ENCODE results near the gene FER1L5. TPM values are rescaled to one million over a fixed set of nuclear protein-coding genes. Genes with fewer than 3 reads are reported as not detected.
"Not testable (repeated sequence)": the region's sequence is repeated elsewhere in the genome, so short reads cannot be mapped to it uniquely, and the experiment has no call there.

The FER1L5 gene
- total RNA-seq, 2 experiments from 2014 or later: not detected

DNA sequence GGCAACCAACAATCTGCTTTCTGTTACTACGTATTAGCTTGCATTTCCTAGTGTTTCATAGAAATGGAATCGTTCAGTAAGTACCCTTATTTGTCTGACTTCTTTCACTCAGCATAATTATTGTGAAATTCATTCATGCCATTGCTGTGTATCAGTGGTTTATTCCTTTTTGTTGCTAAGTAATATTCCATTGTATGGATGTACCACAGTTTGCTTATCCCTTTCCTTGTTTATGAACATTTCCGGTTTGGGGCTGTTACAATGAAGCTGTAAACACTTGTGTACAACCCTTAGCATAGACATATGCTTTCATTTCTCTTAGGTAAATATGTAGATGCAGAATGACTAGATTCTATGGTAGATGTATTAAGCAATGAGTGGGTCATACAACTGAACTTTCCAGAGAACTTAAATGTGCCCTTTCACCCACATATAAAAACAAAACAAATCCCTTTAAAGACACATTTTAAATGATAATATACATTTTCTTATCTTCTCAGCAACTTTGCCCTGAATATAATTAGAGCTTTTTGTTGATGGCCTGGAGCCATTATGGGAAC lies 21.9 kb downstream of the FER1L5 start:
- Histone ChIP-seq H3K4me3 (ENCODE audit: low read depth, low read length, poor library complexity, severe bottlenecking) (no peak overlapping the region), H4K20me1 (ENCODE audit: insufficient read depth, low read length) (no peaks in the 10 kb centered on the region), H3K9me2 (ENCODE audit: insufficient read depth, low read length) (no peaks in the 10 kb centered on the region), H3K4me1 (ENCODE audit: insufficient read depth, low read length, poor library complexity, severe bottlenecking) (no peaks in the 10 kb centered on the region), H3K79me2 (ENCODE audit: insufficient read depth, low read depth, low read length) (no peaks in the 10 kb centered on the region), H3K9me3 (ENCODE audit: low read length) (no peaks in the 10 kb centered on the region), H3K27ac (ENCODE audit: low read depth, low read length, poor library complexity, severe bottlenecking) (no peak overlapping the region), H3K36me3 (ENCODE audit: insufficient read depth, low read length) (no peaks in the 10 kb centered on the region), H2AFZ (ENCODE audit: low read length) (no peak overlapping the region), H3K4me2 (ENCODE audit: low read length) (no peak overlapping the region)
- ChIA-PET POLR2A (interaction anchor here (0.5 kb wide), 1 partner anchor 36 kb away, joined by 3 read pairs; no protein-coding TSS in a partner anchor), CTCF (ENCODE audit: unreplicated experiment) (no interaction called here)
- no peak for DNase-seq (ENCODE audit: low spot score)
- BruUV-seq (replicated peaks): no TSS peak
- intact Hi-C loops (cut with micrococcal nuclease; ENCODE audit: unreplicated experiment): no loop called here
- TF ChIP-seq, protein P1, sequence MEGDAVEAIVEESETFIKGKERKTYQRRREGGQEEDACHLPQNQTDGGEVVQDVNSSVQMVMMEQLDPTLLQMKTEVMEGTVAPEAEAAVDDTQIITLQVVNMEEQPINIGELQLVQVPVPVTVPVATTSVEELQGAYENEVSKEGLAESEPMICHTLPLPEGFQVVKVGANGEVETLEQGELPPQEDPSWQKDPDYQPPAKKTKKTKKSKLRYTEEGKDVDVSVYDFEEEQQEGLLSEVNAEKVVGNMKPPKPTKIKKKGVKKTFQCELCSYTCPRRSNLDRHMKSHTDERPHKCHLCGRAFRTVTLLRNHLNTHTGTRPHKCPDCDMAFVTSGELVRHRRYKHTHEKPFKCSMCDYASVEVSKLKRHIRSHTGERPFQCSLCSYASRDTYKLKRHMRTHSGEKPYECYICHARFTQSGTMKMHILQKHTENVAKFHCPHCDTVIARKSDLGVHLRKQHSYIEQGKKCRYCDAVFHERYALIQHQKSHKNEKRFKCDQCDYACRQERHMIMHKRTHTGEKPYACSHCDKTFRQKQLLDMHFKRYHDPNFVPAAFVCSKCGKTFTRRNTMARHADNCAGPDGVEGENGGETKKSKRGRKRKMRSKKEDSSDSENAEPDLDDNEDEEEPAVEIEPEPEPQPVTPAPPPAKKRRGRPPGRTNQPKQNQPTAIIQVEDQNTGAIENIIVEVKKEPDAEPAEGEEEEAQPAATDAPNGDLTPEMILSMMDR (conservative IDR thresholded peaks at IDR 0.05; ENCODE audit: low read length): no peak
- no peak for TF ChIP-seq EZH2phosphoT487 (IDR thresholded peaks at IDR 0.05; ENCODE audit: borderline replicate concordance, low read depth, low read length)

DNA sequence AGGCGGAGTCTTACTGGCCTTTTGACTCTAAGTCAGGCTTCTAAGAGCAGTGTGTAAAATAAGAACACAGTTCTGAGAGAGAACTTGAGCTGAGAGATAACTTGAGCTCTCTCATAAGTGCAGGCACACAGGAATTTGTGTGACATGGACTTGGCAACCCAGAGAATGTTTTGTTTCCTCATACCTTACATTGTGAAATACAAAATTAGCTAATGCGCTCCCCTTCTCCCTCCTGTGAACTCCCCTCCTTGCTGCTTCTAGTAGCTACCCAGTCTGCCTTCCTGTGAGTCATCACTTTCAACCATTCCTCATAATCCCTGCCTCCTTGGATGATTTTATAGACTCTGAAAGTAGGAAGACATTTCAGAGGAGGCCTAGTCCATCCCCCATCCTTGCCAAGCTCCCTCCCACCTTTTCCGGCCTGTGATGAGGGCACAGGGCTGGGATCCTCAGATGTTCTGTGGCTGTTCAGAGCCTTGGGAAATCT lies 22.6 kb downstream of the FER1L5 start:
- no peak for DNase-seq (ENCODE audit: low spot score)
- intact Hi-C loops (cut with micrococcal nuclease; ENCODE audit: unreplicated experiment): no loop called here
- no peaks in the 10 kb centered on the region for H3K9me2 ChIP-seq (ENCODE audit: insufficient read depth, low read length)
- POLR2A ChIA-PET: interaction anchor here (0.7 kb wide), 1 partner anchor 36 kb away, joined by 3 read pairs; no protein-coding TSS in a partner anchor
- CTCF ChIA-PET (ENCODE audit: unreplicated experiment): no interaction called here
- H3K4me2 ChIP-seq (ENCODE audit: low read length): no peak overlapping the region
- no peaks in the 10 kb centered on the region for H3K79me2 ChIP-seq (ENCODE audit: insufficient read depth, low read depth, low read length)
- no peaks in the 10 kb centered on the region for H3K36me3 ChIP-seq (ENCODE audit: insufficient read depth, low read length)
- no peaks in the 10 kb centered on the region for H3K9me3 ChIP-seq (ENCODE audit: low read length)
- H4K20me1 ChIP-seq (ENCODE audit: insufficient read depth, low read length): no peaks in the 10 kb centered on the region
- BruUV-seq (replicated peaks): no TSS peak
- no peaks in the 10 kb centered on the region for H3K4me1 ChIP-seq (ENCODE audit: insufficient read depth, low read length, poor library complexity, severe bottlenecking)
- no peak overlapping the region for H2AFZ ChIP-seq (ENCODE audit: low read length)
- H3K4me3 ChIP-seq (ENCODE audit: low read depth, low read length, poor library complexity, severe bottlenecking): no peak overlapping the region
- H3K27ac ChIP-seq (ENCODE audit: low read depth, low read length, poor library complexity, severe bottlenecking): no peak overlapping the region
- TF ChIP-seq, protein P1 (conservative IDR thresholded peaks at IDR 0.05; ENCODE audit: low read length): no peak
- TF ChIP-seq EZH2phosphoT487 (IDR thresholded peaks at IDR 0.05; ENCODE audit: borderline replicate concordance, low read depth, low read length): no peak

DNA sequence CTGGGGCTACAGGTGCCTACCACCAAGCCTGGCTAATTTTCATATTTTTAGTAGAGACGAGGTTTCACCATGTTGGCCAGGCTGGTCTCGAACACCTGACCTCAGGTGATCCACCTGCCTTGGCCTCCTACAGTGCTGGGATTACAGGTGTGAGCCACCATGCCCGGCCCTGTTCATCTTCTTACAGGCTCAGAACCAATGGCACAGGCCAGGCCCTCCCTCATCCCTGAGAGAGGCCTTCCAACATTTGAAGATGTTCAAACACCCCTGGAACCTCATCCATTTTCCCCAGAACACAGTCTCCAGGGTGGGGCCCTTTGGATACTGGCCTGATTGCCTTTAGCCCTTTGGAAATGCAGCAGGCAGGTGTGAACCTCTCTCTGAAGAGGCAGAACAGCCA lies 23.2 kb downstream of the FER1L5 start:
- H3K79me2 ChIP-seq (ENCODE audit: insufficient read depth, low read depth, low read length); intact Hi-C loops (cut with micrococcal nuclease; ENCODE audit: unreplicated experiment); H4K20me1 ChIP-seq (ENCODE audit: insufficient read depth, low read length); BruUV-seq (replicated peaks); H3K36me3 ChIP-seq (ENCODE audit: insufficient read depth, low read length); H3K9me3 ChIP-seq (ENCODE audit: low read length); H3K4me2 ChIP-seq (ENCODE audit: low read length); H2AFZ ChIP-seq (ENCODE audit: low read length); H3K27ac ChIP-seq (ENCODE audit: low read depth, low read length, poor library complexity, severe bottlenecking); H3K4me1 ChIP-seq (ENCODE audit: insufficient read depth, low read length, poor library complexity, severe bottlenecking); DNase-seq (ENCODE audit: low spot score); H3K4me3 ChIP-seq (ENCODE audit: low read depth, low read length, poor library complexity, severe bottlenecking); CTCF ChIA-PET (ENCODE audit: unreplicated experiment); H3K9me2 ChIP-seq (ENCODE audit: insufficient read depth, low read length): not testable (repeated sequence)
- POLR2A ChIA-PET: interaction anchor here (0.7 kb wide), 1 partner anchor 36 kb away, joined by 3 read pairs; no protein-coding TSS in a partner anchor
